ENCODE measurements around the gene CDC34.

The CDC34 gene

DNA sequence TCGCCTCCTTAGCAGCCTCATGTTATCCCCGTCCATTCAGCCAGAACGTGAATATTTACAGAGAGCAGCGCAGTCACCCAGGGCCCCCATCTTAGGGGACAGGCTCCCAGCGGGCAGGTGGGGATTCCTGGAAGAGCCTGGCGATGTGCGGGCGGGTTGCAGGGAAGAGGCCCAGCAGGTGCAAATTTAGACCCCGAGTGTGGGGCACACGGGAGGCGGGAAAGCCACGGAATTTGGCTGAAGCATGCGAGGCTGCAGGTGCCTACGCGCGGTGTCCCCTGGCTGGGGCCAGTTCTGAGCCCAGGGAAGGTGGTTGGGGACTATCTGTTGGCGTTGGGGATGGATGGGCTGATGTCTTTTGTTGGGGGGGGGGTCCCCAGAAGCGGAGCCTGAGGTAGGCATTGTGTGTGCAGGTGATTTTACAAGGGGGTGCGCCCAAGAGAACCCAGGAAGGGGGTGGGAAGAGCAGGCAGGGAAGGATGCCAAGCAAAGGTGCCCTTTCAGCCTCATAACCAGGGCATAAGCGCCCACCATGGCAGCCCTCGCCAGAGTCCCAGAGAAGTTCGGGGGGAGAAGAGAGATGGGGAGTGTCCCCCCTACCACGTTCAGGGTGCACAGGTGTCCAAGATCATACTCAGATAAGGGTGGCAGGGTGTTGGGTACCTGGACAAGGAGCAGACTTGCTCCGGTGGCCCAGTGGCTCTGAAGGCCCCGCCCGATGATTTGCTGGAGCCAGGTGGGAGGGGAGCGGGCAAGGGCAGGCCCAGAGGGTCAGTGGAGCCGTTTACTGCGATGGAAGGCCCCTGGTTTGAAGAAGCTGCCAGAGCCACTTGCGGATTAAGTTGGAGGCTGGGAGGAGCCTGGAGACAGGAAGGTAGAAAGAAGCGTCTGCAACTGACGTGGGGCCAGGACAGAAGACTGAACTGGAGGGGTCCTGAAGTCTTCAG, 23.1 kb upstream of the CDC34 start:
- Mint-ChIP-seq H3K9me3 (no peaks in the 10 kb centered on the region), H3K27me3 (no peaks in the 10 kb centered on the region), H3K4me3 (peak overlapping the region; percentile 98), H3K27ac (peak overlapping the region; percentile 94), H3K4me1 (ENCODE audit: low read depth) (peaks cover 44% of the 10 kb centered on the region), H3K36me3 (ENCODE audit: low read depth) (no peaks in the 10 kb centered on the region)

DNA sequence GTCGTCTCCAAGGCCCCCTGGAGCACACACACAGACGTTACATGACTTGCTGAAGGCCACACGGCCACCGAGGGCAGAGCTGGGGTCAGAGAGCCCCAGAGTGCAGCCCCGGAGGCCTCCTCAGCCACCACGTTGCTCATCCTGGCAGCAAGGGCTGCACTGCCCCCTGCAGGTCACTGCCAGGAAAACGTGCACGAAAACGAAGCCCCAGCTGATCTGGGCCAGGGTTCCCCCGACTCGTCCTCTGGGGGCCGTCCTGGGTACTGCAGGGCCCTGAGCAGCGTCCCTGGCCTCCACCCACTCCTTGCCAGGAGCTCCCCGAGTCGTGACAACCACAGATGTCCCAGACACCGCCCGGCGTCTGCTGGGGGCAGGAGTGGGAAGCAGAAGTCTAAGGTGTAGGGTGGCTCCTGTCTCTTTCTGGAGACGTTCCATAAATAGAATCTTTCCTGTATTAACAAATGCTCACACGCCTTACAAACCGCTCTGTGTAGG, 20.9 kb upstream of the CDC34 start:
- Mint-ChIP-seq H3K36me3 (ENCODE audit: low read depth) (no peaks in the 10 kb centered on the region), H3K4me3 (peak overlapping the region; percentile 81), H3K27ac (peak overlapping the region; percentile 94), H3K4me1 (ENCODE audit: low read depth) (peaks cover 44% of the 10 kb centered on the region), H3K27me3 (no peaks in the 10 kb centered on the region), H3K9me3 (no peaks in the 10 kb centered on the region)

DNA sequence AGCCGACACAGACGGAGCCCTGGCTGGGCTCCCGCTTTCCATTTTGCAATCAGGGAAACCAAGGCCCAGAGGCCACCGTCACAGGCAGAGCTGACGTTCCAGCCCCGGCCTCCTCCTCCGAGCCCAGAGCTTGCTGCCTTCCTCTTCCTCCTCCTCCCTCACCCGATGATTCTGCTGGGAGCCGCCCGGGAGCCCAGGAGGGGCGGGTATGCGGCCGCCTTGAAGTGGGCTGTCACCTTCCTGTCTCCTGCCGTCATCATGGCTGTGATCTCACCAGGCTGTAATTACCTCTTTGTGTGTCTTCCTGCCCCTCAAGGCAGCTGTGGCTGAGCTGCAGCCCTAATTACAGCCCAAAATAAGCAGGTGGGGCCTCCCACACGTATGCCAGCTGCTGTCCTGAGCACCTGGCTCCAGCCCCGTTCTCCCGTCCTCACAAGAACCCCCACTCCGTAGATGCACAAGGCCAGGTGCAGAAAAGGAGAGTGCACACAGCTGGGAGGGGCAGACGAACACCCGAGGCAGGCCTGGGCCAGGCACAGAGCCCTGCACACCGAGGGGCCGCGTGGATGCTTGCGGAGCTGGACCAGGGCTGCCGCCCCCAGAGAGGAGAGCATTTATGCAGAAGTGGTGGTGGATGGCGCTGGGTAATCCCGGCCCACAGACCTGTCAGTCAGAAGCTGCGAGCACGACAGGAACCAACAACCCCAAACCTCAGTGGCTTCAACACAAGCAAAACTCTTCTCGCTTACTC, 20.3 kb upstream of the CDC34 start:
- Mint-ChIP-seq H3K36me3 (ENCODE audit: low read depth) (no peaks in the 10 kb centered on the region), H3K4me3 (peak overlapping the region; percentile 81), H3K27me3 (no peaks in the 10 kb centered on the region), H3K4me1 (ENCODE audit: low read depth) (peaks cover 44% of the 10 kb centered on the region), H3K9me3 (no peaks in the 10 kb centered on the region), H3K27ac (peak overlapping the region; percentile 94)

DNA sequence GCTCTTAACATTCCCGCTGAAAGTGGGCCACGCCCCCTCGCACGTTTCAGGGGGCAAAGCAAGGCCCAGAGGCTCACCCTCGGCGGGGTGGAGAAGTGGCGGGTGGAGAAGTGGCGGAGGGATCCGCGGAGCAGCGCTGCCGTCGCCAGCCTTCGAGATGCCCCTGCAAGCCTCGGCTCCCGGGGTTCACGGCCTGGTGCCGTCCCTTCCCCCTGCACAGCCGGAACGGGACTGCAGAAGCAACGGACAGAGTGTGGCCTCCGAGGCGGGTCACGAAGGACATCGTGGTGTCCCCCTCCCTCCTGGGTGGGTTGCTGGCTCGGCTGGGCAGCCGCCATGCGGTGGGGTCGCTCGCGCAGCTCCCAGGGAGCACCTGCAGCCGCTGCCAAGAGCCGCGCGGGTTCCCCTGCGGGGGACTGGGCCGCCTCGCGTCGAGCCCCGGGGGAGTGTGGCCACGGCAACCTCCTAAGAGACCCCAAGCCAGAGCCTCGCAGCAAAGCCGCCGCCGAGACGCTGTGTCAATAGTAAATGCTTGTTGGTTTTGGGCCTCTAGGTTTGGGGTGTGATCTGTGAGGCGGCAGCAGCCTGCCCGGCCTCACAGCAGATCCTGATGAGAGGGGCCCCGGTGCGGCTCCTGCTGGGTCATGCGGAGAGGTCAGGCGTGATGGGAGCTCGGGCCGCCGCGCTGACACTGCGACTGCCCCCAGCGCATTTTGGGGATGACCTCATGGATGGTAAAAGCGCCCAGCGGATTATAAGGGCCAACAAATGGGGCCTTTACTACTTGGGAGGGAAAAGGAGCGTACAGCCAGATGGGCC, 18.8 kb upstream of the CDC34 start:
- H3K9me3 Mint-ChIP-seq = no peaks in the 10 kb centered on the region
- H3K27me3 Mint-ChIP-seq = no peaks in the 10 kb centered on the region
- peaks cover 45% of the 10 kb centered on the region for H3K4me1 Mint-ChIP-seq (ENCODE audit: low read depth)
- H3K4me3 Mint-ChIP-seq = no peak overlapping the region
- H3K27ac Mint-ChIP-seq = no peak overlapping the region
- H3K36me3 Mint-ChIP-seq (ENCODE audit: low read depth) = no peaks in the 10 kb centered on the region

DNA sequence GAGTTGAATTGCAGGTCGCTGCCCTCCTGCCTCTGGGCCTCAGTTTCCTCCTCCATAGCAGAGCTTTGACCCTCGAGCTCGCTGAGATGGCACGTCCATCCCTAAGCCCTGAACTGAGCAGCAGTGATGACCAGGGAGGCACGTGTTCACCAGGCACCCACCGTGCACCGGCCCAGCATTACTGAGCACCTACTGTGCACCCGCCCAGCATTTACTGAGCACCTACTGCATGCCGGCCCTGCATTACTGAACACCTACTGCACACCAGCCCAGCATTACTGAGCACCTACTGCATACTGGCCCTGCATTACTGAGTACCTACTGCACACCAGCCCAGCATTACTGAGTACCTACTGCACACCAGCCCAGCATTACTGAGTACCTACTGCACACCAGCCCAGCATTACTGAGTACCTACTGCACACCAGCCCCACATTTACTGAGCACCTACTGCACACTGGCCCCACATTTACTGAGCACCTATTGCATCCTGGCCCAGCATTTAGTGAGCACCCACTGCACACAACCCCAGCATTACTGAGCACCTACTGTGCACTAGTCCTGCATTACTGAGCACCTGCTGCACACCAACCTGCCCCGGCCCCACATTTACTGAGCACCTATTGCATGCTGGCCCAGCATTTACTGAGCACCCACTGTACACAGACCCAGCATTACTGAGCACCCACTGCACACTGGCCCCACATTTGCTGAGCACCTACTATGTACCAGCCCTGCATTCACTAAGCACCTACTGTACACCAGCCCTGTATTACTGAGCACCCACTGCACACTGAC, 18.0 kb upstream of the CDC34 start:
- Mint-ChIP-seq H3K9me3 (no peaks in the 10 kb centered on the region), H3K27me3 (no peaks in the 10 kb centered on the region), H3K27ac (no peak overlapping the region), H3K4me3 (no peak overlapping the region), H3K4me1 (ENCODE audit: low read depth) (peaks cover 37% of the 10 kb centered on the region), H3K36me3 (ENCODE audit: low read depth) (no peaks in the 10 kb centered on the region)

DNA sequence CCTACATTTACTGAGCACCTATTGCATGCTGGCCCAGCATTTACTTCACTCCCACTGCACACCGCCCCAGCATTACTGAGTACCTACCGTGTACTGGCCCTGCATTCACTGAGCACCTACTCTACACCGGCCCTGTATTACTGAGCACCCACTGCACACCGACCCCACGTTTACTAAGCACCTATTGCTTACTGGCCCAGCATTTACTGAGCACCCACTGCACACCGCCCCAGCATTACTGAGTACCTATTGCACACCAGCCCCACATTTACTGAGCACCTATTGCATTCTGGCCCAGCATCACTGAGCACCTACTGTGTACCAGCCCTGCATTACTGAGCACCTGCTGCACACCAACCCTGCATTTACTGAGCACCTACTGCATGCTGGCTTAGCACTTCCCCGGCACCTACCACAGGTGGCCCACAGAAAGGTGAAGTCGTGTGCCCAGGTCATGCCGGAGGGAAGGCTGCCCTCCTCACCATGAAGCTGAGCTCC, 17.3 kb upstream of the CDC34 start:
- H3K36me3 Mint-ChIP-seq (ENCODE audit: low read depth) = no peaks in the 10 kb centered on the region
- no peaks in the 10 kb centered on the region for H3K9me3 Mint-ChIP-seq
- H3K27ac Mint-ChIP-seq = no peak overlapping the region
- H3K4me1 Mint-ChIP-seq (ENCODE audit: low read depth) = peaks cover 32% of the 10 kb centered on the region
- no peaks in the 10 kb centered on the region for H3K27me3 Mint-ChIP-seq
- no peak overlapping the region for H3K4me3 Mint-ChIP-seq

DNA sequence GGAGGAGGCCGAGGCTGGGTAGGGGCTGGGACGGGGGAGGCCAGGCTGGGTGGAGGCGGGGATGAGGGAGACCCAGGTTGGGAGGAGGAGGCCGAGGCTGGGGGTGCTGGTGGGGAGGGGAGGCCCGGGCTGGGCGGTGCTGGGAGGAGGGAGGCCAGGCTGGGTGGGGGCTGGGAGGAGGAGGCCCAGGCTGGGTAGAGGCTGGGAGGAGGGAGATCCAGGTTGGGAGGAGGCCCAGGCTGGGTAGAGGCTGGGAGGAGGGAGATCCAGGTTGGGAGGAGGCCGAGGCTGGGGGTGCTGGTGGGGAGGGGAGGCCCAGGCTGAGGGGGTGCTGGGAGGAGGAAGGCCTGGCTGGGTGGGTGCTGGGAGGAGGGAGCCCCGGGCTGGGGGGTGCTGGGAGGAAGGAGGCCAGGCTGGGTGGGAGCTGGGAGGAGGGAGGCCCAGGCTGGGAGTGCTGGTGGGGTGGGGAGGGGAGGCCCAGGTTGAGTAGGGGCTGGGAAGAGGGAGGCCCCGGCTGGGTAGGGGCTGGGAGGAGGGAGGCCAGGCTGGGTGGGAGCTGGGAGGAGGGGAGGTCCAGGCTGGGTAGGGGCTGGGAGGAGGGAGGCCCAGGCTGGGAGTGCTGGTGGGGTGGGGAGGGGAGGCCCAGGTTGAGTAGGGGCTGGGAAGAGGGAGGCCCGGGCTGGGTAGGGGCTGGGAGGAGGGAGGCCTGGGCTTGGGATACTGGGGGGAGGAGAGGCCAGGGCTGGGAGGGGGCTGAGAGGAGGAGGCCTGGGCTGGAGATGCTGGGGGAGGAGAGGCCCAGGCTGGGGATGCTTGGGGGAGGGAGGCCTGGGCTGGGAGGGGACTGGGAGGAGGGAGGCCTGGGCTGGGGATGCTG, 13.6 kb upstream of the CDC34 start:
- Mint-ChIP-seq H3K4me1 (ENCODE audit: low read depth) (peaks cover 4% of the 10 kb centered on the region), H3K36me3 (ENCODE audit: low read depth) (no peaks in the 10 kb centered on the region), H3K4me3 (no peak overlapping the region), H3K27ac (no peak overlapping the region), H3K9me3 (no peaks in the 10 kb centered on the region), H3K27me3 (no peaks in the 10 kb centered on the region)

DNA sequence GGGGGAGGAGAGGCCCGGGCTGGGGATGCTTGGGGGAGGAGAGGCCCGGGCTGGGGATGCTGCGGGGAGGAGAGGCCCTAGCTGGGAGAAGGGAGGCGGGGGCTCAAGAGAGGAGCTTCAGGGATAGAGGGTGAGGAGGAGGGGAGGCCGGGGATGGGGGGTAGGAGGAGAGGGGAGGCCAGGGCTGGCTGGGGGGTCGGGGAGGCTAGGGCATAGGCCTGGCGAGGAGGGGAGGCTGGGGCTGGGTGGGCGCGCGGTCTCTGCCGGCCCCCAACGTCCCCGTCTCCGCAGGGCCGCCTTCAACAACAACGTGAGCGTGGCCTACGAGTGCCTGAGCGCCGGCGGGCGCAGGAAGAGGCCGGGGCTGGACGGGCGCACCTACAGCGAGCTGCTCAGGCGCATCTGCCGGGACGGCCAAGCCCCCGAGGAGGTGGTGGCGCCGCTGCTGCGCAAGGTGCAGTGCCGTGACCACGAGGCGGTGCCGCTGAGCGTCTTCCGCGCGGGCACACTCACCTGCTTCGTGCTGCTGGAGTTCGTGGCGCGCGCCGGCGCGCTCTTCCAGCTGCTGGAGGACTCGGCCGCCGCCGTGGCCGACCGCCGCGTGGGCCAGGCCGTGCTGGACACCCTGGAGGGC, 12.8 kb upstream of the CDC34 start:
- Mint-ChIP-seq H3K27me3 (no peaks in the 10 kb centered on the region), H3K4me1 (ENCODE audit: low read depth) (peaks cover 4% of the 10 kb centered on the region), H3K27ac (no peak overlapping the region), H3K36me3 (ENCODE audit: low read depth) (no peaks in the 10 kb centered on the region), H3K4me3 (no peak overlapping the region), H3K9me3 (no peaks in the 10 kb centered on the region)

DNA sequence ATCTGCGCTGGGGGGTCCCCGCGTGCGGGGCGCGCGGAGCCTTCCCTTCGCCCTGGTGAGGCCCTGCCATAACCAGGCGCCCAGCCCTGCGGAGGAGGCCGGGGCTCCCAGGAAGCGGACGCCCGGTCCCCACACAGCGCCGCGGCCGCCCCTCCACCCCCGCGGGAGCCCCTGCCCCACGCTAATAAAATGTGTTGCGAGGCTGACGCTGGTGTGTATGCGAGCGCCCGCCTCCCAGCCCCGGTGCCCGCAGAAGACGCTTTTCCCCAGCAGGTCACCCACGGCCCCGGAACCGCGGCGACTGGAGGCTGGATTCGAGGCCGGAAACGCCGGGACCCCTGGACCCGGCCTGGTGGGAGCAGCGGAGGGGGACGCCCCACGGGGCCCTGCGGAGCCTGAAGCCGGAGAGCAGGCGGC, 12.1 kb upstream of the CDC34 start:
- Mint-ChIP-seq H3K9me3 (no peaks in the 10 kb centered on the region), H3K4me1 (ENCODE audit: low read depth) (peaks cover 4% of the 10 kb centered on the region), H3K4me3 (no peak overlapping the region), H3K36me3 (ENCODE audit: low read depth) (no peaks in the 10 kb centered on the region), H3K27me3 (no peaks in the 10 kb centered on the region), H3K27ac (no peak overlapping the region)

DNA sequence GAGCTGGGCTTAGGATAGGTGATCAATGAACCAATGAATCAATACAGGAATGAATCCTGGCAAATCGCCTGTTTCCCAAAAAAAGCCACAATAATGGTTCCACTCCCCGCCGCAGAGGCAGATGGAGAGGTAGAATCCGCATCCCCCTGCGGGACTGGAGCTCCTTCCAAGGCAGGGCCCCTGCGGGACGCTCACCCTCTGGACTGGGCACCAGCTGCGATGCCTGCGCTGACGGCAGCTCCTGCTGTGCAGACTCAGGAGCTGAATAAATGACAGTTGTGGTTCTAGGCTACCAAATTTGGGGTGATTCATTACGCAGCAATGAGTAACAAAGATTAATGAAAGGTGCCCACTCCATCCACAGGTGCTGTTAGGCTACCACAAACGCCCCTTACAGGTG, 8.8 kb upstream of the CDC34 start:
- Mint-ChIP-seq H3K9me3 (no peaks in the 10 kb centered on the region), H3K4me1 (ENCODE audit: low read depth) (no peaks in the 10 kb centered on the region), H3K27ac (no peak overlapping the region), H3K4me3 (no peak overlapping the region), H3K27me3 (peaks cover 3% of the 10 kb centered on the region), H3K36me3 (ENCODE audit: low read depth) (no peaks in the 10 kb centered on the region)

DNA sequence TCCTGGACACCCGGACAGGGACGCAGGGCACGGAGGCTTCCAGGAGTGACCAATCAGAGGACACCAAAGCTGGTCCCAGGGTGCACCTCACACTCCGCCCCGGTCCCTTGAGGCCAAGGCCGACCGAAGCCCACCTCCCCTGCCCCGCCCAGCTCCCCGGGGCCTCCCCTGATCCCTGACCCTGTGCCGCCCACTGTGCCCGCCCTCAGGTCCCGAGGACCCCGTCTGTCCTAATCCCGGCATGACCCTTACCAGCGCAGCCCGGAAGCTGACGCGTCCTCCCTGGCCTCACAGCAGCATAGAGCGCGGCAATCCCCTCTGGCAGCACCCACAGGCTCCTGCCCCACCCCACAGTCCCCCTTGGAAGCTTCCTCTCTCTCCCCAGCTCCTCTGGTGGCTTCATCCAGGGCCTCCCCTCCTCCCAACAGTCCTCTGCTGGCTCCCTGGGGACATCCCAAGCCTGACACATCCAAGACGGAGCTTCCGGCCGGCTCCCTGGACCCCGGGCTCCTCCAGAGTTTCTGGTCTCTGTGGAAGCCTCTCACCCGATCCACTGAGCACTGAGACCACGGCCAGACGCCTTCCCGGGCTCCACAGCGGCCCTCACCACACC, 7.4 kb upstream of the CDC34 start:
- H3K36me3 Mint-ChIP-seq (ENCODE audit: low read depth) = no peaks in the 10 kb centered on the region
- no peak overlapping the region for H3K4me3 Mint-ChIP-seq
- H3K9me3 Mint-ChIP-seq = no peaks in the 10 kb centered on the region
- peaks cover 7% of the 10 kb centered on the region for H3K27me3 Mint-ChIP-seq
- H3K4me1 Mint-ChIP-seq (ENCODE audit: low read depth) = no peaks in the 10 kb centered on the region
- no peak overlapping the region for H3K27ac Mint-ChIP-seq

DNA sequence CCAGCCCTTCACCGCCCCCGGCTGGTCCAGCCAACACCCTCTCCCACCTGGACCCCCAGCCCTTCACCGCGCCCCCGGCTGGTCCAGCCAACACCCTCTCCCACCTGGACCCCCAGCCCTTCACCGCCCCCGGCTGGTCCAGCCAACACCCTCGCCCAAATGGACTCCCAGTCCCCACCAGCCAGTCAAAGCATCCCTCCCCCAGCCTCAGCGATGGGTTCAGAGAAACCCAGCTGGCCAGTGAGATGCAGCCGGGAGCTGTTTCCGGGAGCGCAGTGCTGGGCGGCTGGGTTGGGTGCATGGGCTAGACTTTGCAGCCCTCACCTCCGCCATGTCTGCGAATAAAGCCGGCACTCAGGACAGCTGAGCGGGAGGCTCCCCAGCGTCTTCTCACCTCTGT, 6.5 kb upstream of the CDC34 start:
- Mint-ChIP-seq H3K36me3 (ENCODE audit: low read depth) (no peaks in the 10 kb centered on the region), H3K4me1 (ENCODE audit: low read depth) (peaks cover under 1% of the 10 kb centered on the region), H3K27me3 (peaks cover 7% of the 10 kb centered on the region), H3K4me3 (no peak overlapping the region), H3K9me3 (no peaks in the 10 kb centered on the region), H3K27ac (no peak overlapping the region)

Measured in stimulated activated naive CD8-positive, alpha-beta T cell treated with anti-CD3 and anti-CD28 coated beads, Interleukin-15, Interleukin-2, amounts not matched to agents 100 ng/mL and 50 ng/mL, for 24 hours (primary cell).